ENCODE results near the gene MAPT.

- TF ChIP-seq, protein P1, sequence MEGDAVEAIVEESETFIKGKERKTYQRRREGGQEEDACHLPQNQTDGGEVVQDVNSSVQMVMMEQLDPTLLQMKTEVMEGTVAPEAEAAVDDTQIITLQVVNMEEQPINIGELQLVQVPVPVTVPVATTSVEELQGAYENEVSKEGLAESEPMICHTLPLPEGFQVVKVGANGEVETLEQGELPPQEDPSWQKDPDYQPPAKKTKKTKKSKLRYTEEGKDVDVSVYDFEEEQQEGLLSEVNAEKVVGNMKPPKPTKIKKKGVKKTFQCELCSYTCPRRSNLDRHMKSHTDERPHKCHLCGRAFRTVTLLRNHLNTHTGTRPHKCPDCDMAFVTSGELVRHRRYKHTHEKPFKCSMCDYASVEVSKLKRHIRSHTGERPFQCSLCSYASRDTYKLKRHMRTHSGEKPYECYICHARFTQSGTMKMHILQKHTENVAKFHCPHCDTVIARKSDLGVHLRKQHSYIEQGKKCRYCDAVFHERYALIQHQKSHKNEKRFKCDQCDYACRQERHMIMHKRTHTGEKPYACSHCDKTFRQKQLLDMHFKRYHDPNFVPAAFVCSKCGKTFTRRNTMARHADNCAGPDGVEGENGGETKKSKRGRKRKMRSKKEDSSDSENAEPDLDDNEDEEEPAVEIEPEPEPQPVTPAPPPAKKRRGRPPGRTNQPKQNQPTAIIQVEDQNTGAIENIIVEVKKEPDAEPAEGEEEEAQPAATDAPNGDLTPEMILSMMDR (IDR thresholded peaks at IDR 0.05) = no peak
- TF ChIP-seq POLR2A (IDR thresholded peaks at IDR 0.05) = no peak
- no peak for TF ChIP-seq POLR2AphosphoS5 (IDR thresholded peaks at IDR 0.05; ENCODE audit: insufficient read depth in 1 of 2, low read depth in 1 of 2)
These were observed 56.5 kb downstream of the MAPT start for GRCh38 chr17:45950888-45951287.
